GM20000 (cell line): Measurements from ENCODE around the gene POM121L12.

Experiments
- DNase-seq: peaks from one replicate; pipeline ENCODE4 v3.0.0; 2012; ENCODE audit warnings: low spot score
- TF ChIP-seq, protein P1 (sequence below): IDR thresholded peaks from 2 replicates; pipeline ENCODE4 v1.5.1; 2012; ENCODE audit warnings: mild to moderate bottlenecking, control low read depth; ENCODE audit errors: extremely low read depth, missing control alignments

POM121L12 gene

DNA sequence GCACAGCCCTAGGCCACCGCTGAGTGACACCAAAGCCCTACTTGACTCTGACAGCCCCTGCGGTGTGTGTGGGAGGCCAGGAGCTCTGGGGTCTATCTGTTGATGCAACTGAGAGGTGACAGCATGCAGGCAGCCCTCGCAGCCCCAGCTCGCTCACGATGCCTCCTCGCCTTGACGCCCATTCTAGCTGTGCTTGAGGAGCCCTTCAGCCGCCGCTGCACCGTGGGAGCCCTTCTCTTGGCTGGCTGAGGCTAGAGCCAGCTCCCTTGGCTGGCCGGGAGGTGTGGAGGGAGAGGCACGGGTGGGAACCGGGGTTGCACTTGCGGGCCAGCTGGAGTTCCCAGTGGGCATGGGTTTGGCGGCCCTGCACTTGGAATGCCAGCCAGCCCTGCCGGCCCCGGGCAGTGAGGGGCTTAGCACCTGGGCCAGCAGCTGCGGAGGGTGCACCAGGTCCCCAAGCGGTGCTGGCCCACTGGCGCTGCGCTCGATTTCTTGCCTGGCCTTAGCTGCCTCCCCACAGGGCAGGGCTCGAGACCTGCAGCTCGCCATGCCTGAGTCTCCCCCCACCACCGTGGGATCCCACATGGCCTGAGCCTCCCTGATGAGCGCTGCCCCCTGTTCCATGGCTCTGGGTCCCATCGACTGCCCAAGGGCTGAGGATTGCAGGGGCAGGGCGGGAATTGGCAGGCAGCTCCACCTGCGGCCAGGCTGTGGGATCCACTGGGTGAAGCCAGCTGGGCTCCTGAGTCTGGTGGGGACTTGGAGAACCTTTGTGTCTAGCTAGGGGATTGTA is 31.6 kb upstream of the POM121L12 start:
- DNase-seq: no peak
- TF ChIP-seq, protein P1, sequence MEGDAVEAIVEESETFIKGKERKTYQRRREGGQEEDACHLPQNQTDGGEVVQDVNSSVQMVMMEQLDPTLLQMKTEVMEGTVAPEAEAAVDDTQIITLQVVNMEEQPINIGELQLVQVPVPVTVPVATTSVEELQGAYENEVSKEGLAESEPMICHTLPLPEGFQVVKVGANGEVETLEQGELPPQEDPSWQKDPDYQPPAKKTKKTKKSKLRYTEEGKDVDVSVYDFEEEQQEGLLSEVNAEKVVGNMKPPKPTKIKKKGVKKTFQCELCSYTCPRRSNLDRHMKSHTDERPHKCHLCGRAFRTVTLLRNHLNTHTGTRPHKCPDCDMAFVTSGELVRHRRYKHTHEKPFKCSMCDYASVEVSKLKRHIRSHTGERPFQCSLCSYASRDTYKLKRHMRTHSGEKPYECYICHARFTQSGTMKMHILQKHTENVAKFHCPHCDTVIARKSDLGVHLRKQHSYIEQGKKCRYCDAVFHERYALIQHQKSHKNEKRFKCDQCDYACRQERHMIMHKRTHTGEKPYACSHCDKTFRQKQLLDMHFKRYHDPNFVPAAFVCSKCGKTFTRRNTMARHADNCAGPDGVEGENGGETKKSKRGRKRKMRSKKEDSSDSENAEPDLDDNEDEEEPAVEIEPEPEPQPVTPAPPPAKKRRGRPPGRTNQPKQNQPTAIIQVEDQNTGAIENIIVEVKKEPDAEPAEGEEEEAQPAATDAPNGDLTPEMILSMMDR: no peak

DNA sequence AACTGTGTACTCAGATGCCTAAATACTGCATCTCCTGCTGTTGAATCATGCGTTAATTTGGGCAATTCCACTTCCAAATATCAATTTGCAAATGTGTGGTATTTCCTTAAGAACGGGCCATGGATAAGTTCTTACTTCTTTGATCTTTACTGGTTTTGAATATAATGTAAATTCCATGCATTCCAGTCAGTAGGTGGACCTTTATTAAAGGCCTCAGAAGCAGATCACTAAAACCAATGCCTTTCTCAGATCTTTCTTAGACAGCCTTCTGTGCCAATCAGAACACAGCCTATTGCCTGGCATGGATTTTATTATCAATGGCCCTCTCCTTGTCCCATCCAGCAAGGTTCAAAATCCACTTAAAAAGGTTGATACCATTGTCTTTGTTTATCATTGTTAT is 21.5 kb upstream of the POM121L12 start:
- TF ChIP-seq, protein P1: no peak
- no peak for DNase-seq

DNA sequence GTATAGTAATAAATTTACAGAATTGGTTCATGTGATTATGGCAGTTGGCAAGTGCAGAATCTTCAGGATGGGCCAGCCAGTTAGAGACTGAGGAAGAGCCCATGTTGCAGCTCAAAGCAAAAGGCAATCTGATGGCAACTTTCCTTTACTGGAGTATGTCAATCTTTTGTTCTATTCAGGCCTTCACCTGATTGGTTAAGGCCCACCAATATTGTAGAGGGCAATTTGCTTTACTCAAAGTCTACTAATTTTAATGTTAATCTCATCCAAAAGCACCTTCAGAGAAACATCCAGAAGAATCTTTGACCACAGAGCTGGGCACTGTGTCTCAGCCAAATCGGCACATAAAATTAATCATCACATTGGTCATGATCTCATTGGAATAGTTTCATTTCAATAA is 20.0 kb upstream of the POM121L12 start:
- TF ChIP-seq, protein P1: no peak
- DNase-seq: no peak

DNA sequence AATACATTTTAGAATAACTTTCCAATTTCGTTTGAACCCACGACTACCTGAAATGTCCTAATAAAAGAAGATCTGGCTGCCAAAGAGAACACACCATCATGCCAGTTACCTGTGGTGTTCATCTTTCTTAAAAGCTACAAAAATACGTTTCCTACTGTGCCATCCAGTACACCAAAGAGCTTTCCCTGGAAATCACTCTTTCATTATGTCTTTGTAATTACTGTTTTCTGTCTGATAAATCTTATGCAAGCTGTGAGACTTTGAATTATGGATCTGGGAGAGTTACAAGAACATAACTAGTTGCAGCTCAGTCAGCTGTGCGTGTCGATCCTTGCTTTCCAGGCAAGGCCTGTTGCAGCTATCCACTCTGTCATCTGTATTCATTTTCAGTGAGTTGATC is 12.5 kb upstream of the POM121L12 start:
- DNase-seq: no peak
- TF ChIP-seq, protein P1: no peak

DNA sequence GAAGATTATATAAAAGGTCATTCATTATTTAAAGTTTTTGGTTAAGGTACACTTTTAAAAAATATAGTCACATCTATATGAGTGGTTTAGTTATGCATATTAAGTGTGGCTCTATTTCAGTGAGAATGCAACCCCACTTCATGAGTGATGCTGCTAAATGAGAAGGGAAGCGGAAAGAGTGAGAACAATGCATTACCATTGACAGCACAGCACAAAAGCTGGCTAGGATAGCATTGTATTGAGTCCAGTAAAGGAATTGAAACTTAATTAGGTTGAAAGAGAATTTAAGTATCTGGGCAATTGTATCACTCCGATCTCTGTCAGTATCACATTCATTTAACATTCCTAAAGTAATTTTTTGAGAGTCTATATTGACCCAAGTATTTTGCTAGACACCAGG is 13.2 kb downstream of the POM121L12 start:
- TF ChIP-seq, protein P1: no peak
- DNase-seq: no peak

DNA sequence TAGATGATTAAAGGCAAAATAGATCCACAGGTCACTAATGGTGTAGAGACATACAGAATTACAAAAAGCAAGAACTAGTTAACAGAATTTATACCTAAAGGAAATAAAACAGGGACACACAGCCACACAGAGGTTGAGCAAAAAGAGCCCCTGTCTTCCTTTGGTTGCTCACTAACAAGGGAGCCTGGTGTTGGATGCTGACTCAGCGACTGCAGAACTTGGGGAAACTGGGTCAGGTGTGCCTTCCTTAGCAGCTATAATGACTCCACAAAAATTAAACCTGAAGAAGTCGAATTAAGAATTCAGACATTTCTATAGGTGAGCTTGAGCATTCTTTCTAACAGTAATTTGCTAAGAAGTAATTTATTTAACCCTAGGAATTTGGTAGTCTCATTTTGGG is 15.0 kb downstream of the POM121L12 start:
- no peak for DNase-seq
- TF ChIP-seq, protein P1: no peak

DNA sequence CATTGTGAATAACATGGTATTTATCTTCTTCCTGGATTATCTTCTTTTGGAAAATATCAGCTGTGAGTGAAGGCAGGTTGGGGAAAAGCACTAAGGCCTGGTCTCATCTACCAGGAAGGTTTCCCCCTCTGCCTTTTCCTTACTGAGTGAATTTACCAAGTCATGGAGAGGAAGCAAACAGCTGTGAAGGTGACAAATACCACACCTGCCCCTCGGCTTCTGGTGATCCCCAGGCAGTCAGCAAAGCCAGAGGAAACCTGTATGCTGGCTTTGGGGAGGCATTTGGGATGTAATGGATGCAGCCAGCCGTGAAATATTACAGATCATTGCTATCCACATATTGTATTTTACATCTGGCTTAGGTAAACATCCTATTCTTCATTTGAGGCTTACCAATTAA is 24.2 kb downstream of the POM121L12 start:
- TF ChIP-seq, protein P1: no peak
- DNase-seq: no peak
